H1 (cell line): ENCODE measurements around the gene OTUD3. TPM values are rescaled to one million over a fixed set of nuclear protein-coding genes. Genes with fewer than 3 reads are reported as not detected.

ENCODE experiments used
- CTCF ChIA-PET: fragments of 300-600 bp; sonication (Branson Sonifier 250); formaldehyde crosslinking; loops from one replicate; lab custom pipeline; 2021; ENCODE audit not compliant: partially characterized antibody; lab: Charles Lee
- POLR2A ChIA-PET: fragments of 300-600 bp; sonication (Branson Sonifier 250); formaldehyde crosslinking; loops from one replicate; lab custom pipeline; 2021; ENCODE audit warnings: inconsistent platforms; ENCODE audit not compliant: partially characterized antibody; lab: Charles Lee
- DNase-seq, 2 experiments: peaks; one replicate each; pipeline versions ENCODE4 v3.0.0 to v3.0.0-alpha.2; 2010 to 2022; ENCODE audit warnings: low spot score in 2 of 2, low read depth in 1 of 2, mixed read lengths in 1 of 2
- FAIRE-seq: peaks from 2 replicates; lab custom pipeline; 2011; peaks lifted over from hg19 to GRCh38; lab: Jason Lieb, UNC
- H2AFZ ChIP-seq: 2 replicates; pipeline ENCODE4 v1.8.1; 2012; ENCODE audit warnings: low read length, inconsistent platforms
- H2AK5ac ChIP-seq: 2 replicates; pipeline ENCODE4 v1.6.1; 2013; ENCODE audit warnings: low read depth, low read length
- H2BK120ac ChIP-seq: replicated peaks from 2 replicates; pipeline ENCODE3; 2013; ENCODE audit warnings: low read depth, low read length, inconsistent platforms
- H2BK12ac ChIP-seq: 2 replicates; pipeline ENCODE4 v1.6.1; 2013; ENCODE audit warnings: low read depth, low read length
- H2BK15ac ChIP-seq: 2 replicates; pipeline ENCODE4 v1.6.1; 2013; ENCODE audit warnings: low read length
- H2BK20ac ChIP-seq: 2 replicates; pipeline ENCODE4 v1.6.1; 2013; ENCODE audit warnings: low read length
- H2BK5ac ChIP-seq: 2 replicates; pipeline ENCODE4 v1.6.1; 2013; ENCODE audit warnings: low read depth, low read length
- H3K14ac ChIP-seq: 2 replicates; pipeline ENCODE4 v1.6.1; 2013; ENCODE audit warnings: inconsistent platforms; ENCODE audit not compliant: insufficient read length
- H3K18ac ChIP-seq: 2 replicates; pipeline ENCODE4 v1.6.1; 2013; ENCODE audit warnings: low read length; ENCODE audit errors: extremely low read depth
- H3K23ac ChIP-seq: 2 replicates; pipeline ENCODE4 v1.6.1; 2013; ENCODE audit warnings: inconsistent platforms; ENCODE audit not compliant: insufficient read length
- H3K23me2 ChIP-seq: 2 replicates; pipeline ENCODE4 v1.6.1; 2013; ENCODE audit warnings: low read depth, low read length
- H3K27ac ChIP-seq: 2 replicates; pipeline ENCODE4 v1.6.1; 2011; ENCODE audit warnings: low read depth, low read length, inconsistent platforms
- H3K27me3 ChIP-seq, 4 experiments: replicated peaks in 1 of 4; 1 replicate in 1 of 4; 2 replicates in 3 of 4; pipeline versions ENCODE4 v1.6.1 to v1.8.1; 2011 to 2013; ENCODE audit warnings: low read length in 3 of 4, mild to moderate bottlenecking in 3 of 4, inconsistent platforms in 2 of 4, mixed read lengths in 2 of 4, moderate library complexity in 1 of 4; ENCODE audit not compliant: control insufficient read depth in 3 of 4, insufficient read depth in 3 of 4; ENCODE audit errors: extremely low read depth in 1 of 4
- H3K36me3 ChIP-seq, 4 experiments: 2 replicates each; pipeline versions ENCODE4 v1.6.1 to v1.8.1; 2011 to 2013; ENCODE audit warnings: mild to moderate bottlenecking in 4 of 4, low read length in 3 of 4, moderate library complexity in 2 of 4, control low read depth in 1 of 4, inconsistent platforms in 1 of 4; ENCODE audit not compliant: insufficient read depth in 4 of 4, control insufficient read depth in 2 of 4
- H3K4ac ChIP-seq: replicated peaks from 2 replicates; pipeline ENCODE3; 2013; ENCODE audit warnings: low read length, low read depth, mixed read lengths, inconsistent platforms; ENCODE audit not compliant: insufficient read length
- H3K4me1 ChIP-seq, 4 experiments: replicated peaks in 1 of 4; 1 replicate in 1 of 4; 2 replicates in 3 of 4; pipeline versions ENCODE4 v1.6.1 to v1.8.1; 2011 to 2013; ENCODE audit warnings: low read length in 3 of 4, inconsistent platforms in 2 of 4, mixed read lengths in 1 of 4; ENCODE audit not compliant: insufficient read depth in 4 of 4, control insufficient read depth in 3 of 4
- H3K4me2 ChIP-seq, 2 experiments: 2 replicates each; pipeline versions ENCODE4 v1.6.1 to v1.8.1; 2011 to 2013; ENCODE audit warnings: low read depth in 2 of 2, low read length in 2 of 2, control low read depth in 1 of 2, inconsistent platforms in 1 of 2, mild to moderate bottlenecking in 1 of 2; ENCODE audit not compliant: insufficient read depth in 1 of 2
- H3K4me3 ChIP-seq, 4 experiments: fragments of 200-600, 300-600 bp in 1 of 4; sonication (generic), shearing (Covaris generic), sonication (Bioruptor Twin) in 1 of 4; 2 replicates each; pipeline versions ENCODE4 v1.5.1 to v1.8.1; 2011 to 2016; ENCODE audit warnings: low read length in 4 of 4, low read depth in 3 of 4, control low read depth in 2 of 4, inconsistent platforms in 2 of 4, mild to moderate bottlenecking in 2 of 4, mixed read lengths in 1 of 4, moderate library complexity in 1 of 4; ENCODE audit not compliant: insufficient read depth in 2 of 4; ENCODE audit errors: extremely low read depth in 1 of 4
- H3K56ac ChIP-seq: replicated peaks from 2 replicates; pipeline ENCODE3; 2013; ENCODE audit warnings: low read depth, mild to moderate bottlenecking, mixed read lengths, low read length, inconsistent platforms; ENCODE audit not compliant: insufficient read length
- H3K79me1 ChIP-seq: 2 replicates; pipeline ENCODE4 v1.6.1; 2013; ENCODE audit warnings: low read depth, low read length, control low read depth
- H3K79me2 ChIP-seq, 2 experiments: 2 replicates each; pipeline versions ENCODE4 v1.6.1 to v1.8.1; 2012 to 2013; ENCODE audit warnings: low read length in 2 of 2, mild to moderate bottlenecking in 2 of 2, inconsistent platforms in 1 of 2; ENCODE audit not compliant: insufficient read depth in 2 of 2, control insufficient read depth in 1 of 2
- H3K9ac ChIP-seq, 4 experiments: replicated peaks in 1 of 4; 1 replicate in 1 of 4; 2 replicates in 3 of 4; pipeline versions ENCODE4 v1.6.1 to v1.8.1; 2011 to 2013; ENCODE audit warnings: low read depth in 3 of 4, low read length in 3 of 4, control low read depth in 2 of 4, mild to moderate bottlenecking in 2 of 4, moderate library complexity in 2 of 4, inconsistent platforms in 1 of 4; ENCODE audit errors: extremely low read depth in 1 of 4
- H3K9me3 ChIP-seq, 2 experiments: 2 replicates each; pipeline versions ENCODE4 v1.6.1 to v1.8.1; 2012 to 2013; ENCODE audit warnings: mild to moderate bottlenecking in 2 of 2, moderate library complexity in 2 of 2, control low read depth in 1 of 2, inconsistent platforms in 1 of 2, low read depth in 1 of 2, low read length in 1 of 2, mixed read lengths in 1 of 2; ENCODE audit not compliant: insufficient read depth in 2 of 2
- H4K20me1 ChIP-seq, 2 experiments: replicated peaks in 1 of 2; 2 replicates each; pipeline versions ENCODE3 to v1.8.1; 2011 to 2013; ENCODE audit warnings: inconsistent platforms in 2 of 2, low read length in 2 of 2, mild to moderate bottlenecking in 1 of 2; ENCODE audit not compliant: insufficient read depth in 2 of 2, control insufficient read depth in 1 of 2
- H4K5ac ChIP-seq: 2 replicates; pipeline ENCODE4 v1.6.1; 2013; ENCODE audit warnings: low read length, low read depth, mixed read lengths, inconsistent platforms; ENCODE audit not compliant: insufficient read length
- H4K8ac ChIP-seq: 2 replicates; pipeline ENCODE4 v1.8.0; 2013; ENCODE audit warnings: mild to moderate bottlenecking, moderate library complexity, low read length, inconsistent platforms; ENCODE audit not compliant: insufficient read depth; ENCODE audit errors: extremely low read depth
- H4K91ac ChIP-seq: replicated peaks from 2 replicates; pipeline ENCODE3; 2013; ENCODE audit warnings: low read length, mixed read lengths, inconsistent platforms; ENCODE audit not compliant: insufficient read length
- CEBPB ChIP-seq: IDR thresholded peaks from 2 replicates; pipeline ENCODE4 v1.6.1; 2012; ENCODE audit warnings: low read depth, low read length
- RAD21 ChIP-seq, 2 experiments: IDR thresholded peaks in 1 of 2; conservative IDR thresholded peaks in 1 of 2; 2 replicates each; pipeline ENCODE4 v1.6.1; 2011; ENCODE audit warnings: low read depth in 2 of 2, low read length in 2 of 2, improper control_type of control experiment in 1 of 2, inconsistent platforms in 1 of 2, mild to moderate bottlenecking in 1 of 2, moderate library complexity in 1 of 2
- RBBP5 ChIP-seq: IDR thresholded peaks from 2 replicates; pipeline ENCODE4 v1.7.1; 2012; ENCODE audit warnings: low read depth, mild to moderate bottlenecking, inconsistent platforms, low read length, moderate library complexity, borderline replicate concordance
- SP2 ChIP-seq: IDR thresholded peaks from 2 replicates; pipeline ENCODE4 v1.6.1; 2012; ENCODE audit warnings: mild to moderate bottlenecking, low read length, inconsistent platforms
- SRF ChIP-seq: IDR thresholded peaks from 2 replicates; pipeline ENCODE4 v1.6.1; 2011; ENCODE audit warnings: mild to moderate bottlenecking, low read depth, low read length, moderate library complexity
- TEAD4 ChIP-seq: IDR thresholded peaks from 2 replicates; pipeline ENCODE4 v1.6.1; 2012; ENCODE audit warnings: low read depth, low read length, inconsistent platforms, mixed read lengths
- WGBS, 2 experiments: shearing (Covaris generic) in 1 of 2; methylation state at CpG; one replicate each; pipeline versions ENCODE4 v1.1.6 to v1.1.7; 2013 to 2015; ENCODE audit warnings: low lambda C conversion rate in 2 of 2, mixed read lengths in 2 of 2, inconsistent platforms in 1 of 2, low coverage in 1 of 2, missing lambda C conversion rate in 1 of 2; ENCODE audit not compliant: insufficient replicate concordance in 2 of 2, insufficient coverage in 1 of 2, insufficient read length in 1 of 2; ENCODE audit errors: extremely low coverage in 1 of 2, missing lambda C conversion rate in 1 of 2; 5-methylcytosine and 5-hydroxymethylcytosine counted together
- polyA plus RNA-seq, 7 experiments: library from polyadenylated mRNA; depleted of rRNA in 3 of 7; stranded (reverse) in 5 of 7; unstranded in 2 of 7; fragments of >200 nt in 5 of 7; fragments of 200-250 nt in 2 of 7; gene quantifications; 1 replicate in 5 of 7; 2 replicates in 1 of 7; 4 replicates in 1 of 7; pipeline versions ENCODE4 v1.2.1 to v1.2.3, GENCODE V29; 2011 to 2013; ENCODE audit warnings: missing spikeins in 2 of 7, mixed read lengths in 2 of 7
- total RNA-seq: library from RNA; stranded (reverse); fragmentation: NEBNext Ultra II Directional; extraction: Animal tissue kit (Norgen Biotek cat#: 25700); gene quantifications from 2 replicates; pipeline ENCODE4 v1.2.1, GENCODE V29; 2021

OTUD3 gene
- total and polyA plus RNA-seq, 2 of the 8 experiments (the other 6 are each of a cell fraction or from before 2014, with no cell fraction given): 6.3 to 11.9 TPM

- 77% methylated on average over 5 of the region's 5 CpGs; no CpG with 5 or more reads in 1 of the 2 experiments for WGBS, 2 experiments
Measured at GRCh38 chr1:19858893-19859292, 23.3 kb upstream of the OTUD3 start.

More at GRCh38 chr1:19858893-19859292, 23.3 kb upstream of the OTUD3 start:
- H2BK120ac ChIP-seq: no peak overlapping the region
- H3K9ac ChIP-seq: no peak overlapping the region
- H3K27me3 ChIP-seq: no peaks in the 10 kb centered on the region
- no peak overlapping the region for H3K4me2 ChIP-seq
- no peaks in the 10 kb centered on the region for H4K20me1 ChIP-seq
- no peak overlapping the region for H2BK5ac ChIP-seq
- TF ChIP-seq RBBP5 (no peak), CEBPB (no peak), TEAD4 (no peak), RAD21 (IDR thresholded peaks at IDR 0.05 in 1 of 2, conservative IDR thresholded peaks at IDR 0.05 in 1 of 2; ENCODE audit: low read depth in 2 of 2, low read length in 2 of 2) (no peak), SRF (no peak), SP2 (no peak)
- TF ChIP-seq, all 59 proteins: peak for 0
- Histone ChIP-seq H3K18ac (no peak overlapping the region), H2BK12ac (no peak overlapping the region), H3K4me3 (no peak overlapping the region), H3K23me2 (no peaks in the 10 kb centered on the region), H3K56ac (no peak overlapping the region), H4K5ac (no peak overlapping the region), H2BK15ac (no peak overlapping the region), H3K36me3 (no peaks in the 10 kb centered on the region), H3K23ac (no peak overlapping the region), H2AFZ (no peak overlapping the region), H3K4me1 (no peaks in the 10 kb centered on the region), H3K79me1 (no peaks in the 10 kb centered on the region), H3K4ac (no peak overlapping the region), H2AK5ac (no peak overlapping the region), H3K14ac (no peak overlapping the region), H4K91ac (no peak overlapping the region), H3K27ac (no peak overlapping the region), H3K9me3 (no peaks in the 10 kb centered on the region), H4K8ac (no peak overlapping the region), H2BK20ac (no peak overlapping the region), H3K79me2 (no peaks in the 10 kb centered on the region)
- ChIA-PET POLR2A (no interaction called here), CTCF (interaction anchor here (0.9 to 1.2 kb wide), 2 partner anchors 325 to 499 kb away, joined by 3 read pairs; no protein-coding TSS in a partner anchor)
- DNase-seq (no peak), FAIRE-seq (peak; percentile 24)
